GM23248 (cell line): ENCODE data around the gene GOLPH3. TPM values are rescaled to one million over a fixed set of nuclear protein-coding genes. Genes with fewer than 3 reads are reported as not detected.

ENCODE experiments used
- DNase-seq: peaks from one replicate; pipeline ENCODE4 v3.0.0-alpha.2; 2015
- H2AFZ ChIP-seq: fragments of 200-600 bp; sonication (generic); 2 replicates; pipeline ENCODE4 v1.6.1; 2016; ENCODE audit warnings: antibody characterized with exemption
- H3F3A ChIP-seq: fragments of 200-600 bp; sonication (generic); 2 replicates; pipeline ENCODE4 v1.6.1; 2016; ENCODE audit warnings: mild to moderate bottlenecking, antibody characterized with exemption, mixed run types; ENCODE audit not compliant: insufficient read depth
- H3K27ac ChIP-seq: fragments of 200-600 bp; sonication (generic); 2 replicates; pipeline ENCODE4 v1.5.1; 2016; ENCODE audit warnings: mild to moderate bottlenecking
- H3K27me3 ChIP-seq: fragments of 200-600 bp; sonication (generic); replicated peaks from 2 replicates; pipeline ENCODE4 v1.6.1; 2016; ENCODE audit warnings: mild to moderate bottlenecking; ENCODE audit not compliant: insufficient read depth
- H3K36me3 ChIP-seq: fragments of 200-600 bp; sonication (generic); 2 replicates; pipeline ENCODE4 v1.6.1; 2016; ENCODE audit warnings: low read depth, mild to moderate bottlenecking
- H3K4me1 ChIP-seq: fragments of 200-600 bp; sonication (generic); 2 replicates; pipeline ENCODE4 v1.6.1; 2016; ENCODE audit warnings: mild to moderate bottlenecking; ENCODE audit not compliant: insufficient read depth
- H3K4me2 ChIP-seq: fragments of 200-600 bp; sonication (generic); one replicate; pipeline ENCODE4 v1.6.1; 2016; ENCODE audit warnings: mild to moderate bottlenecking; ENCODE audit not compliant: unreplicated experiment
- H3K4me3 ChIP-seq: fragments of 200-600 bp; sonication (generic); 2 replicates; pipeline ENCODE4 v1.5.1; 2016; ENCODE audit warnings: mild to moderate bottlenecking
- H3K79me2 ChIP-seq: fragments of 200-600 bp; sonication (generic); 2 replicates; pipeline ENCODE4 v1.6.1; 2016; ENCODE audit warnings: mild to moderate bottlenecking; ENCODE audit not compliant: insufficient read depth
- H3K9ac ChIP-seq: fragments of 200-600 bp; sonication (generic); 2 replicates; pipeline ENCODE4 v1.6.1; 2016; ENCODE audit warnings: mild to moderate bottlenecking
- H3K9me2 ChIP-seq: fragments of 200-600 bp; sonication (generic); 2 replicates; pipeline ENCODE4 v1.6.1; 2016; ENCODE audit warnings: mixed run types, mild to moderate bottlenecking, moderate library complexity; ENCODE audit not compliant: insufficient read depth
- H3K9me3 ChIP-seq: fragments of 200-600 bp; sonication (generic); one replicate; pipeline ENCODE4 v1.6.1; 2017; ENCODE audit warnings: low read depth
- H4K20me1 ChIP-seq: fragments of 200-600 bp; sonication (generic); 2 replicates; pipeline ENCODE4 v1.6.0; 2016; ENCODE audit not compliant: insufficient read depth
- EZH2 ChIP-seq: fragments of 200-600 bp; sonication (generic); IDR thresholded peaks from 2 replicates; pipeline ENCODE4 v1.6.1; 2018; ENCODE audit warnings: antibody characterized with exemption, mild to moderate bottlenecking; ENCODE audit not compliant: insufficient read depth, poor library complexity, severe bottlenecking
- EZH2phosphoT487 ChIP-seq: fragments of 200-600 bp; sonication (generic); IDR thresholded peaks from 2 replicates; pipeline ENCODE4 v1.6.1; 2018; ENCODE audit warnings: antibody characterized with exemption, moderate library complexity, mild to moderate bottlenecking, low read depth; ENCODE audit not compliant: insufficient read depth
- WGBS, 2 experiments: methylation state at CpG; one replicate each; pipeline ENCODE4 v1.1.6; 2015 to 2017; ENCODE audit warnings: low lambda C conversion rate in 2 of 2, low coverage in 1 of 2; ENCODE audit errors: missing lambda C conversion rate in 2 of 2; 5-methylcytosine and 5-hydroxymethylcytosine counted together
- in situ Hi-C: fragments of 300-500 bp; cut with MboI; formaldehyde crosslinking; loops from 2 replicates; pipeline ENCODE4 v1.15.0; 2020
- polyA plus RNA-seq: library from polyadenylated mRNA; unstranded; fragments of >200 nt; fragmentation: Nextera tagmentation; extraction: Ambion mirVana; gene quantifications from 2 replicates; pipeline ENCODE4 v1.2.1, GENCODE V29; 2016
- total RNA-seq: library from RNA; depleted of rRNA; stranded (reverse); fragments of >200 nt; shearing (Covaris generic); gene quantifications from 2 replicates; pipeline ENCODE4 v1.2.3, GENCODE V29; 2014

GOLPH3 gene
- total and polyA plus RNA-seq, 2 experiments from 2014 or later = 102 to 120 TPM

DNA sequence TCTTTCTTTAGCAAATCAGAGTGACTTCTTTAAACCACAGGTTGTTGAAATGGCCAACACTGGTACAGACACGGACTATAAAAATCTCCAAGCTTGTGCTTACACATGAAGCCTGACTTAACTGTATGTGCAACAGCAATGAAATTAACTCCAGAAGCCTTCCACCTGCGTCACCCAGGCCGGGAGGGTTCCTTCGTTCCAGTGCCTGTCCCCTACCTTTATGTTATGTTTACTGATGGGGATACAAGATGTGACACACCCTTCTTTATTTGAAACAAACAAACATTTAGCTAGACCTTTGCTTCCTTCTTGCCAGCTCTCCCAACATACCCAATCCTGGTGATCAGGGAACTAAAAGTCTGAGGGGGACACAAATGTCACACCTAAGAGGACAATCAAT lies 66.0 kb downstream of the GOLPH3 start:
- no peak for DNase-seq
- Histone ChIP-seq H3K27ac (no peak overlapping the region), H3K4me1 (0 out of 2 replicates have a peak, but pooled peaks cover 6% of the 10 kb centered on the region), H3K9ac (no peak overlapping the region), H3K4me2 (no peak overlapping the region), H2AFZ (no peak overlapping the region), H3K4me3 (no peak overlapping the region), H3K9me2 (no peaks in the 10 kb centered on the region), H3K27me3 (no peaks in the 10 kb centered on the region), H3K9me3 (no peaks in the 10 kb centered on the region), H4K20me1 (0 out of 2 replicates have a peak, but pooled peaks cover 5% of the 10 kb centered on the region), H3K79me2 (peaks cover 79% of the 10 kb centered on the region), H3F3A (peaks cover 39% of the 10 kb centered on the region), H3K36me3 (peaks cover 65% of the 10 kb centered on the region)
- no peak for TF ChIP-seq EZH2
- no peak for TF ChIP-seq EZH2phosphoT487
- 75 to 82% methylated on average over 4 of the region's 4 CpGs for WGBS, 2 experiments
- in situ Hi-C loops = no loop called here

DNA sequence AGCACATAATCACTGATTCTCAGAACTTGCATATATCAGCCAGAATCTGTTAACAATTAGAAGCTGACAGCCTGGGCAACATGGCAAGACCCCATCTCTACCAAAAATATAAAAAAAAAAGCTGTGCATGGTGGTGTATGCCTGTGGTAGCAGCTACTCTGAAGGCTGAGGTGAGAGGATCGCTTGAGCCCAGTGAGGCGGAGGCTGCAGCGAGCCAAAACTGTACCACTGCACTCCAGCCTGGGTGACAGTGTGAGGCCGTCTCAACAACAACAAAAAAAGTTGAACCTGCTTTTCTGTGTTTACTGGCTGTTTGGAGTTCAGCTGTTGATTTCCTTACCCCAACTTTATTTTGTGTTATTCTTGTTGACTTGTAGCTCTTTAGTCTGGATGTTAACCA lies 66.8 kb downstream of the GOLPH3 start:
- Histone ChIP-seq H3K4me2 (no peak overlapping the region), H3K9ac (no peak overlapping the region), H3F3A (peaks cover 36% of the 10 kb centered on the region), H3K4me3 (no peak overlapping the region), H3K27ac (no peak overlapping the region), H3K27me3 (no peaks in the 10 kb centered on the region), H4K20me1 (0 out of 2 replicates have a peak, but pooled peaks cover 5% of the 10 kb centered on the region), H3K4me1 (0 out of 2 replicates have a peak, but pooled peaks cover 6% of the 10 kb centered on the region), H2AFZ (no peak overlapping the region), H3K36me3 (peaks cover 68% of the 10 kb centered on the region), H3K9me3 (no peaks in the 10 kb centered on the region), H3K79me2 (peaks cover 70% of the 10 kb centered on the region), H3K9me2 (no peaks in the 10 kb centered on the region)
- in situ Hi-C loops = no loop called here
- DNase-seq = no peak
- 97 to 98% methylated on average over 4 of the region's 4 CpGs for WGBS, 2 experiments
- TF ChIP-seq EZH2 = no peak
- TF ChIP-seq EZH2phosphoT487 = no peak

DNA sequence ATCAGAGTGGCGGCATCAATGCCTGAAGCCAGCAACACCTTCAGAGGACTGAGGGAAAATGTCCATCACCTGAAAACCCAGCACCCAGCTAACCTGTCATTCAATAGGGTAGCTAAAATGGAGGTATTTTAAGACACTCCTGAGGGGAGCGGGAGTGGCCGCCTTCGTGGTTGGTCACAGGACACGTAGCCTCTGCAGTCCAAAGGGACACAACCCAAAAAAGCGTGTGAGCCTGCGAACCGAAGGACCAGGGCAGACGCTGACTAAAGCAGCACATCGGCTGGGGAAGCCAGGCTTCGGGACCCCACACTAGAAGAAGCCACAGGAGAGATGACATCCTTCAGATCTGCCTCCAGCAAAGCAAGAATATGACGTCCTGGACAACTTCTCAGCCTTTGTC lies 70.6 kb downstream of the GOLPH3 start:
- 90 to 91% methylated on average over 12 of the region's 12 CpGs for WGBS, 2 experiments

DNA sequence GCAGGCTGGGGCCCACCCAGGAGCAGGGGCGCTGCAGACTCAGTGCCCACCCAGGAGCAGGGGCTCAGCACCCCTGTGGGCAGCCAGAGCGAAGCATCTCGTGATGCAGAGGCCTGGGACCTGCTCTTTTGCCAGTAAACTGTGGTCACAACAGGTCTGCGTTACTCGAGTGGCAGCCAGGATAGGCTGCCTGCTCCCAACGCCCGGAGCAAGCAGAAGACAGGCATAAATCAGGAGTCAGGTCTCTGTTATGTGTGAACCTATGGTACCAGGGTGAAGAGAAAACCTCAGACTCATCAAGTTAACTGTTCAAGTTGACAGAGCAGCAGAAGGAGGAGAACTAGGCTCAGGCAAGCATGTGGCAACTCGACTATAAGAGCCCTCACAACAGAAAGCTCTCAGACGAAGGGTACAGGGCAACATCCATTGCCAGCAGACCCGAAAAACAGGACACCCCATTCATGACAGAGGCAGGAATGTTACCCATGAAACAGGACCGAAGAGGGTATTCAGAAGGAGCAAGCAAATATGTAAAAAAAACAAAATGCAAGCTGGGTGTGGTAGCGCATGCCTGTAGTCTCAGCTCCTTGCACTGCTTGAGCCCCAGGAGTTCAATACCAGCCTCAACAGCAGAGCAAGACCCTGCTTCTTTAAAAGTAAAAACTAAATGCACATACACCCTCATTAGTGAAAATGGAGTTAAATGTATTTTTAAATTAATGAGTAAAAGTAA lies 71.7 kb downstream of the GOLPH3 start:
- Histone ChIP-seq H4K20me1 (no peaks in the 10 kb centered on the region), H3K79me2 (peaks cover 26% of the 10 kb centered on the region), H3F3A (peaks cover 15% of the 10 kb centered on the region), H3K27ac (no peak overlapping the region), H3K27me3 (no peaks in the 10 kb centered on the region), H3K9ac (no peak overlapping the region), H3K36me3 (peaks cover 75% of the 10 kb centered on the region), H2AFZ (no peak overlapping the region), H3K9me2 (no peaks in the 10 kb centered on the region), H3K4me2 (no peak overlapping the region), H3K4me1 (no peaks in the 10 kb centered on the region), H3K9me3 (no peaks in the 10 kb centered on the region), H3K4me3 (no peak overlapping the region)
- WGBS, 2 experiments = 77 to 83% methylated on average over 12 of the region's 12 CpGs
- no peak for DNase-seq
- TF ChIP-seq EZH2 (no peak), EZH2phosphoT487 (no peak)
- in situ Hi-C loops = no loop called here

More for the DNA sequence above, 70.6 kb downstream of the GOLPH3 start:
- Histone ChIP-seq H2AFZ (no peak overlapping the region), H3K36me3 (peaks cover 79% of the 10 kb centered on the region), H3F3A (peaks cover 12% of the 10 kb centered on the region), H3K9me2 (no peaks in the 10 kb centered on the region), H4K20me1 (0 out of 2 replicates have a peak, but pooled peaks cover 4% of the 10 kb centered on the region), H3K4me3 (no peak overlapping the region), H3K4me1 (0 out of 2 replicates have a peak, but pooled peaks cover under 1% of the 10 kb centered on the region), H3K27ac (no peak overlapping the region), H3K4me2 (no peak overlapping the region), H3K9ac (no peak overlapping the region), H3K9me3 (no peaks in the 10 kb centered on the region), H3K79me2 (peaks cover 35% of the 10 kb centered on the region), H3K27me3 (no peaks in the 10 kb centered on the region)
- TF ChIP-seq EZH2 (no peak), EZH2phosphoT487 (no peak)
- DNase-seq = no peak
- in situ Hi-C loops = no loop called here
